G401 (cell line): Measurements from ENCODE around the gene GRK6. TPM values are rescaled to one million over a fixed set of nuclear protein-coding genes. Genes with fewer than 3 reads are reported as not detected.
A peak's percentile ranks its signal among the peaks of the same experiment; 100 is the strongest.

Experiments
- DNase-seq: peaks from one replicate; pipeline ENCODE4 v3.0.0-alpha.2; 2015; ENCODE audit warnings: low spot score
- in situ Hi-C: cut with HindIII; loops from 2 replicates; pipeline ENCODE4 v1.10.0; 2016; ENCODE audit warnings: low sequenced_read_pairs, mixed read lengths
- total RNA-seq: library from RNA; depleted of rRNA; stranded (reverse); fragments of >200 nt; shearing (Covaris generic); gene quantifications from 2 replicates; pipeline ENCODE4 v1.2.3, GENCODE V29; 2014; rRNA removed

Gene GRK6
- total RNA-seq, result 58.6 and 62.3 TPM in 2 replicates

DNA sequence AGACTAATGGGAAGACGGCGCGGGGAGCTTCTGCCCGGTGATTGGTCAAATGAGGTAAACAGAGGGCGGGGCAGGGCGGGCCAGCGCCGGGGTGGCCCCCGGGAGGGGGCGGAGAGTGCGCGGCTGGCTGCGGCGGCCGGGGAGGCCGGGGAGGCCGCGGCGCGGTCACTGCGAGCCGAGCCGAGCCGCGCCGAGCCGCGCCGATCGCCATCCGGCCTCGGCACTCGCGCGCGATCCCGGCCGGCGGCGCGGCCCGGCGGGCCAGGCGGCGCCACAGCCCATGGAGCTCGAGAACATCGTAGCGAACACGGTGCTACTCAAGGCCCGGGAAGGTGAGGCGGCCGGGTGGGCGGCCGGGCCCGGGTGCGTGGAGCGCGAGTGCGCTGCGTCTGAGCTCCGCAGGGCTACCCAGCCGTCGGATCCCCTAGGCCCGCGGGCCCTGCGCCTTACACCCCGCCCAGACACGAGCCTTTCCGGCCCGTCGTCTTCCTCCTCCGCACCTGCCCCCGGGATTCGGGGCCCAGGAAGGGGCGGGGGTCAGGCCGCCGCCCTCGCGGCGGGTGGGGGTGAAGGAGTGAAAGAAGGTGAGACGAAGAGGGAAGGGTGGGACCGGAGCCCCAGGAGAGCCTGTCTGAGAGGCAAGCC is at the start of gene GRK6:
Gene GRK6, plus strand, starts transcription at position 111 of the 645 bp plus-strand sequence. Its CDS starts 170 bp downstream, at position 281.
- in situ Hi-C loops, result no loop called here
- DNase-seq, result no peak

- no peak for DNase-seq
- in situ Hi-C loops, result no loop called here
Observed at GRCh38 chr5:177377851-177378776, 48.4 kb upstream of the GRK6 start.

GRCh38 chr5:177378884-177379883 is 47.3 kb upstream of the GRK6 start:
- in situ Hi-C loops, result no loop called here
- DNase-seq, result no peak

- in situ Hi-C loops, result no loop called here
- no peak for DNase-seq
Observed at GRCh38 chr5:177380805-177381126, 45.7 kb upstream of the GRK6 start.

- peak; percentile 95 for DNase-seq
- in situ Hi-C loops, result no loop called here
Observed at GRCh38 chr5:177382423-177383029, 44.0 kb upstream of the GRK6 start.

GRCh38 chr5:177383181-177383580 is 43.3 kb upstream of the GRK6 start:
- no peak for DNase-seq
- in situ Hi-C loops, result no loop called here

GRCh38 chr5:177384134-177384533 is 42.3 kb upstream of the GRK6 start, which contains the start of gene SLC34A1:
TSS of gene SLC34A1 (plus strand) at chr5:177384434. CDS start at chr5:177385742, 1,308 bp downstream.
- DNase-seq, result no peak
- in situ Hi-C loops, result no loop called here

DNA sequence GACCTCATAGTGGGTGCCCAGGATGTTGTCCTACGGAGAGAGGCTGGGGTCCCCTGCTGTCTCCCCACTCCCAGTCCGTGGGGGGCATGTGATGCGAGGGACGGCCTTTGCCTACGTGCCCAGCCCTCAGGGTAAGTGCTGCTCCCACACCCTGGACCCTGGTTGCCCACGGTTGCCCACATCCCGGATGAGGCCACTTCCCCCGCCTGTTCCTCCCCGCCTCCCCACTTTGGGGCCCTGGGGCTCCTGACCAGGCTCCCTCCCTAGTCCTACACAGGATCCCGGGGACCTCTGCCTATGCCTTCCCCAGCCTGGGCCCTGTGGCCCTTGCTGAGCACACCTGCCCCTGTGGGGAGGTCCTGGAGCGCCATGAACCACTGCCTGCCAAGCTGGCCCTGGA is 40.8 kb upstream of the GRK6 start:
- in situ Hi-C loops, result no loop called here

DNA sequence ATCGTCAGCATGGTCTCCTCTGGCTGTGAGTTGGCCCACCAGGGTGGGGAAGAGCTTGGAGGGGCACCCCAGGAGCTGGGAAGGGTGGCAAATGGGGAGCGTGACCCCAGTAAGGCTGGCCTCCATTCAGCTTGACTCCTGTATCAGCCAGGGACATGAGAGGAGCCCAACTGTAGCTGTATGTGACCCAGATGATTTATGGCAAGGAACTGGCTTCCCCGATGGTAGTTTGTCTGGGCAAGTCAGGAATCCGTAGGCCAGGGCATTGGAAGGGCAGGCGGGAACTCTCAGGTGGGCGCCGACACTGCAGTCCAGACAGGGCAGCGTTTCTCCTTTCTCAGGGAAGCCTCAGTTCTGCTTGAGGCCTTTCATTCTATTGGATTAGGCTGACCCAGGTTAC is 39.9 kb upstream of the GRK6 start:
- in situ Hi-C loops, result no loop called here
- DNase-seq, result no peak

More for the DNA sequence above, 40.8 kb upstream of the GRK6 start:
- DNase-seq, result no peak

GRCh38 chr5:177387405-177387804 is 39.1 kb upstream of the GRK6 start:
- DNase-seq, result no peak
- in situ Hi-C loops, result no loop called here

DNA sequence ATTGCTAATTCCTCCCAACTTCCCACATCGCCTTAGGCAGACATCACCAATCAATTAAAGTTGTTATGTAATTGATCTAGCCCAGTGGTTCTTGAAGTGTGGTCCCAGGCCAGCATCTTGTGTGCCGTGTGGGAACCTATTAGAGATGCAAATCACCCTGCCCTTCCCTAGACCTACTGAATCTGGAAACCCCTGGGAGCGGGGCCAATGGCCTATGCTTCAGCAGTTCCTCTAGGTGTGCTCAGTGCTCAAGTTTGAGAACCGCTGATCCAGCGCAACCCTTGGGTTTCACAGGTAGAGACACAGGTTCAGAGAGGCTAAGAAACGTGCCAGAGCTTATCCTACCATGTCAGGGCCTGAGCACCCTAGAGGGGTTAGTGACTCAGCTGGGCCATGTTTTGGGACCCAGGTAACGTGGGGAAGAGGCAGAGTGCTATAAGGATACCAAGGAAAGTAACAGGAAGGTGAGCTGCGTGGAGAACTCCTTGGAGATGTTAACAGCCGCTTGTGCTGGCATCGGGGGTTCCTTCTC is 37.9 kb upstream of the GRK6 start:
- in situ Hi-C loops, result no loop called here
- no peak for DNase-seq

GRCh38 chr5:177389241-177390169 is 37.0 kb upstream of the GRK6 start:
- no peak for DNase-seq
- in situ Hi-C loops, result no loop called here

DNA sequence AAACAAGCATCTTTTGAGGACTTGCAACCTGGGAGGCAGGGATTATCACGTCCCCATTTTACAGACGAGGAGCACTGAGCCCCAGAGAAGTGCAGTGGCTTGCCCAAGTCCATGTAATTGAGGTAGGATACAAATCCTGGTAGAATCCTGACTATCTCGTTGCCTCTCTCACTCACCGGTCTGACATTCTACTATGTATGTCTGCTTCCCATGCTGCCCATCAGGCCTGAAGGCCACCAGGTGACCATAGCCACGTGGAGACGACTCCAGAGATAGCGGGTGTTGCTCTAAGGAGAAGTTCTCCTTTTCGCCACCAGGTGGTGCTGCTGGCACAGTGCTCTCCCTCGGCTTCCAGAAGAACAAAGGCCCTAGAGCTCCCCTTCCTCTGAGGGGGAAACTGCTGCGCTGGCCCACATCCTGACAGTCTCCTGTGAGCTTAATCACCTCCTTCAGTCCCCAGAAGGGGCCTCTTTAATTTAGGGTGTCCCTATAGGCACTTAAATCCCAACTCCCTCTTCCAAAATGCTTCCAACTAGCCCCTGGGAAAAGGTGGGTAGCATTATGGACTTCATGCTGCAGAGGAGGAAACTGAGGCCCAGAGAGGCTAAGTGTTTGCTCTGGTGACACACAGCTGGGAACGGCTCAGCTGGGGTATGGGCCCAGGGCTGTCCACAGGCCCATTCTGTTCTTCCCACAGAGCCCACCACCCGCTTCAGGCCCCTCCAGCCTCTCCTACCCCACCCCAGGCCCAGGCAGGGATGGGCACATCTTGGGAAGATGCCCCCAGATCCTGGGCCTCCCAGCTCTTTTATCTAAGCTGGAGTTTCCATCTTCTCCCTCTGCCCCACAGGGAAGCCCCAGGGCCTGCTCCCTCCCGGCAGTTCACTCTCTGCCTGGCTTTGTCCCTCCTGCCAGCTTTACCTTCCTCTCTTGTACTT is 35.8 kb upstream of the GRK6 start:
- DNase-seq, result peak; percentile 86

GRCh38 chr5:177392765-177393164 is 33.7 kb upstream of the GRK6 start:
- no peak for DNase-seq
- in situ Hi-C loops, result no loop called here

More for the DNA sequence above, 35.8 kb upstream of the GRK6 start:
- in situ Hi-C loops, result no loop called here

DNA sequence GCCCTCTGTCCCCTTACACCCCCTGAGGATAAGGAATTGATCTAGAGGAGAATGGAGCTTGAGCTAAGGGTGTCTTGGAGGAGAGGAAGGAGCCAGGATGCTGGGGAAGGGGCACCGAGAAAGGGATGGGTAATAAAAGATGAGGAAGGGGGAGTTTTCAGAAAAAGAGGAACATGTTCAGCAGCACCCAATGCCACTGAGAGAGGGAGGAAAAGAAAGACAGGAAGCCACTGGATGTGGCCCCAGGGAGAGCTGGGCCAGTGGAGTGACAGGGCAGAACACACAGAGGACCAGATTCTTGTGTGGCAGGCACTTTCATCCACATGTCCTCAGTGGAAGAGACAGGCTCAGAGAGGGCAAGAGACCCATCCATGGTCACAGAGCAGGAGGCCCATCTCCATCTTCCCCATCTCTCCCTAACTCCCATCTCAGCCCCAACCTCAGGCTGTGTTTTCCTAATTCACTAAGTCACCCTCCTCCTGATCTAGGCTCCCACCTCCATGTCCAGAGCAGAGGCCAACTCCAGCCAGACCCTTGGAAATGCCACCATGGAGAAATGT is 33.2 kb upstream of the GRK6 start:
- no peak for DNase-seq
- in situ Hi-C loops, result no loop called here

DNA sequence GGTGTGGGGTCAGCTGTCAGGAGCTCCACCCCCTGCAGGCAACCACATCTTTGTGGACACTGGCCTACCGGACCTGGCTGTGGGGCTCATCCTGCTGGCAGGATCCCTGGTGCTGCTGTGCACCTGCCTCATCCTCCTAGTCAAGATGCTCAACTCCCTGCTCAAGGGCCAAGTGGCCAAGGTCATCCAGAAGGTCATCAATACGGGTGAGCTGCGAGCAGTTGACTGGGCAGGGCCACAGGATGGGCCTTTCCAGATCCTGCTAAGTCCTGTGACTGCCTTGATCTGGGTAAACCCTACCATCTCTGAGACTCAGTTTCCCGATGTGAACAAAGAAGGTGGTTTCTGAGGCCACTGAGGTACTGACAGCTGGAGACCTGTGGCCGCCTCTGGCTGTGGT is 32.5 kb upstream of the GRK6 start:
- in situ Hi-C loops, result no loop called here

More for the DNA sequence above, 32.5 kb upstream of the GRK6 start:
- DNase-seq, result no peak
